Gastrocnemius medialis (tissue), 4 donors: ENCODE data around the gene LSAMP.

Experiments used
- POLR2A ChIP-seq, 2 donors: fragments of 450-650 bp; IDR thresholded peaks; one replicate each; pipeline ENCODE4 v1.6.1; 2017; ENCODE audit warnings: antibody characterized with exemption in 2 of 2, mild to moderate bottlenecking in 2 of 2, moderate library complexity in 2 of 2
- TF ChIP-seq, protein P1 (sequence below), 5 experiments: fragments of 450-650 bp in 3 of 5; fragments of 200-600 bp in 2 of 5; sonication (generic) in 2 of 5; IDR thresholded peaks in 4 of 5; conservative IDR thresholded peaks in 1 of 5; 1 replicate in 4 of 5; 2 replicates in 1 of 5; pipeline ENCODE4 v1.5.1; 2016 to 2019; ENCODE audit warnings: antibody characterized with exemption in 5 of 5, mild to moderate bottlenecking in 3 of 5, moderate library complexity in 3 of 5

DNA sequence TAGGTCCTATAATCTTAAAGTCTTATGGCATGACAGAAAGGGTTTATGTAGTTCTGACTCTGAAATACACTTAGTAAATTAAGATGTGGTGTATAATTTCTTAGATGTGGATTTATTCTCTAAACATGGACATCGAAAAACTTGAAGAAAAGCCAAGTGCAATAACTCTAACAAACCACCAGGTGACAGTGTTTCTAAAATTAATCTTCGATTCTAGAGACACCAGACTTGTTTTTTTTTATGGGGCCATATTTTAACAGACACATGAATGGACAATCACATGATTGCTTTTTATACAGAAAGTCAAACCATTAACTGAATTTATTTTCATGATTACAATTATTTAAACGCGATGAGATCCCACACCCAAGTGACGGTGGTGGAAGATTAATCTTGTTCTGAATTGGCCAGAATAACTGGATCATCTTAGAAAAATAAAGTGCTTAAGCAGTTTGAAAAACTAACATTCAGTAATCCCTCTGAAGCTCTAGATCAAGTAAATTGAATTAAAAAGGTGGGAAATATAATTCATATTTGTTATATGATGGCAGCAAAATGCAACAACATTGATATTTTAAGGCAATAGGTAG lies 305.1 kb downstream of the LSAMP start:
- no peak for TF ChIP-seq POLR2A (IDR thresholded peaks at IDR 0.05)
- TF ChIP-seq, protein P1, sequence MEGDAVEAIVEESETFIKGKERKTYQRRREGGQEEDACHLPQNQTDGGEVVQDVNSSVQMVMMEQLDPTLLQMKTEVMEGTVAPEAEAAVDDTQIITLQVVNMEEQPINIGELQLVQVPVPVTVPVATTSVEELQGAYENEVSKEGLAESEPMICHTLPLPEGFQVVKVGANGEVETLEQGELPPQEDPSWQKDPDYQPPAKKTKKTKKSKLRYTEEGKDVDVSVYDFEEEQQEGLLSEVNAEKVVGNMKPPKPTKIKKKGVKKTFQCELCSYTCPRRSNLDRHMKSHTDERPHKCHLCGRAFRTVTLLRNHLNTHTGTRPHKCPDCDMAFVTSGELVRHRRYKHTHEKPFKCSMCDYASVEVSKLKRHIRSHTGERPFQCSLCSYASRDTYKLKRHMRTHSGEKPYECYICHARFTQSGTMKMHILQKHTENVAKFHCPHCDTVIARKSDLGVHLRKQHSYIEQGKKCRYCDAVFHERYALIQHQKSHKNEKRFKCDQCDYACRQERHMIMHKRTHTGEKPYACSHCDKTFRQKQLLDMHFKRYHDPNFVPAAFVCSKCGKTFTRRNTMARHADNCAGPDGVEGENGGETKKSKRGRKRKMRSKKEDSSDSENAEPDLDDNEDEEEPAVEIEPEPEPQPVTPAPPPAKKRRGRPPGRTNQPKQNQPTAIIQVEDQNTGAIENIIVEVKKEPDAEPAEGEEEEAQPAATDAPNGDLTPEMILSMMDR (IDR thresholded peaks at IDR 0.05 in 4 of 5, conservative IDR thresholded peaks at IDR 0.05 in 1 of 5) = peak in 2 of 5 experiments; percentile 25 to 38
